Heart right ventricle (tissue), 16 donors: ENCODE measurements around the gene MYH15. TPM values are rescaled to one million over a fixed set of nuclear protein-coding genes. Genes with fewer than 3 reads are reported as not detected.

Experiments
- ATAC-seq, 8 donors: fragments of 200-7000 bp; cut with Tn5 transposase; one replicate each; pipeline ENCODE4 v1.9.1; 2020; ENCODE audit warnings: mild to moderate bottlenecking in 8 of 8, moderate library complexity in 8 of 8, moderate number of reproducible peaks in 1 of 8
- DNase-seq, 2 donors: peaks; one replicate each; pipeline ENCODE4 v3.0.0-alpha.2; 2020
- H3K27ac ChIP-seq, 10 donors: fragments of 200-600 bp; sonication (generic) in 2 of 10; one replicate each; pipeline versions ENCODE4 v1.5.0 to v1.8.0; 2020 to 2022; ENCODE audit warnings: mild to moderate bottlenecking in 3 of 10
- H3K27me3 ChIP-seq, 7 donors: fragments of 200-600 bp; one replicate each; pipeline ENCODE4 v1.8.0; 2021 to 2022; ENCODE audit warnings: mild to moderate bottlenecking in 2 of 7
- H3K36me3 ChIP-seq, 9 donors: fragments of 200-600 bp; sonication (generic) in 1 of 9; one replicate each; pipeline versions ENCODE4 v1.5.0 to v1.8.0; 2020 to 2022; ENCODE audit warnings: mild to moderate bottlenecking in 2 of 9
- H3K4me1 ChIP-seq, 9 donors: fragments of 200-600 bp; sonication (generic) in 1 of 9; one replicate each; pipeline versions ENCODE4 v1.5.0 to v1.8.0; 2020 to 2022; ENCODE audit warnings: mild to moderate bottlenecking in 4 of 9
- H3K4me3 ChIP-seq, 10 donors: fragments of 200-600 bp; sonication (generic) in 2 of 10; one replicate each; pipeline versions ENCODE4 v1.5.0 to v1.8.0; 2020 to 2022; ENCODE audit warnings: mild to moderate bottlenecking in 7 of 10, moderate library complexity in 2 of 10
- H3K9me3 ChIP-seq, 11 donors: fragments of 200-600 bp in 10 of 11; sonication (generic) in 2 of 11; one replicate each; pipeline versions ENCODE4 v1.5.0 to v1.8.0; 2013 to 2022; ENCODE audit warnings: mild to moderate bottlenecking in 2 of 11, control low read depth in 1 of 11, moderate library complexity in 1 of 11
- CTCF ChIP-seq, 9 donors: fragments of 200-600 bp; sonication (generic) in 2 of 9; IDR thresholded peaks; one replicate each; pipeline versions ENCODE4 v1.5.0 to v1.8.0; 2021 to 2022; ENCODE audit warnings: antibody characterized with exemption in 9 of 9, mild to moderate bottlenecking in 5 of 9, moderate library complexity in 1 of 9
- WGBS, 2 donors: extraction: QIAGEN DNeasy Blood & Tissue Kit; methylation state at CpG; one replicate each; pipeline ENCODE4 v1.1.7; 2013; ENCODE audit warnings: inconsistent platforms in 1 of 2; 5-methylcytosine and 5-hydroxymethylcytosine counted together
- intact Hi-C, 10 donors: fragments of 100-400 bp; cut with DNase I; formaldehyde crosslinking; loops; one replicate each; pipeline versions ENCODE4 v1.11.1 to v1.14.2; 2022
- polyA plus RNA-seq, 2 donors: library from polyadenylated mRNA; stranded (reverse); fragments of 200-250 nt; gene quantifications; one replicate each; pipeline ENCODE4 v1.2.3, GENCODE V29; 2013
- total RNA-seq, 10 donors: library from RNA; stranded (reverse); fragmentation: NEBNext Ultra II Directional in 3 of 10; extraction: Animal tissue kit (Norgen Biotek cat#: 25700) in 3 of 10; gene quantifications; one replicate each; pipeline versions ENCODE4 v1.2.1 to v1.2.4, GENCODE V29; 2021 to 2023
- donor health status: Arrhythmogenic right ventricular cardiomyopathy.
- donor health status: ischemic (EF 13 %, LVEDD 7.1; RV severe dilation, severe dysfunction).
- donor health status: healthy with polysubstance abuse.
- donor health status: DM: no; HTN: yes; CAD: no.
- donor health status: DM: no; HTN: no; CAD: no.
- donor health status: ischemic (EF 25% LVEDD 6.9; RV normal size, moderate dysfunction).
- donor health status: ischemic (EF 25% LVEDD 5.7; RV mildly dilated, moderate dysfunction).
- donor health status: healthy.
- donor health status: DM: yes; HTN: yes; CAD: no.
- donor health status: Ischemic cardiomyopathy.
- donor health status: ischemic (EF 35%, LVEDD 5.7; RV mildly dilated, moderate dysfunction).
- donor health status: nonischemic (EF 11% LVEDD 7.7; RV severe dilation, severe dysfunction).
- donor health status: DM: yes; HTN: yes; CAD: no.
- donor health status: PGD.
- donor health status: ischemic (EF 29% LVEDD 5.4; RV normal size, mild dysfunction).
- donor health status: nonischemic (EF 23%, LVEDD 6.1; RV moderate dilation, normal function).

The MYH15 gene
- total and polyA plus RNA-seq, 12 donors = 0.12 to 1.1 (median 0.26) TPM

- DNase-seq (no peak), ATAC-seq (no peak)
- TF ChIP-seq CTCF (IDR thresholded peaks at IDR 0.05) = no peak
- no peak overlapping the region for H3K27ac ChIP-seq
- intact Hi-C loops = loop anchor here in 4 of 10 donors (10.0 kb wide), 3 partner anchors 529 to 549 kb away; no protein-coding TSS in a partner anchor
- H3K27me3 ChIP-seq = no peaks in the 10 kb centered on the region
- peaks cover 0 to 7% (median 0%) of the 10 kb centered on the region in 9 donors for H3K4me1 ChIP-seq
- no peaks in the 10 kb centered on the region for H3K9me3 ChIP-seq
- no peaks in the 10 kb centered on the region for H3K36me3 ChIP-seq
- H3K4me3 ChIP-seq = no peak overlapping the region
Observed at GRCh38 chr3:108473711-108474110, 36.7 kb downstream of the MYH15 start.

GRCh38 chr3:108472001-108472591 is 38.3 kb downstream of the MYH15 start:
- Histone ChIP-seq H3K4me3 (no peak overlapping the region), H3K9me3 (no peaks in the 10 kb centered on the region), H3K27me3 (no peaks in the 10 kb centered on the region), H3K27ac (no peak overlapping the region), H3K36me3 (no peaks in the 10 kb centered on the region), H3K4me1 (peaks cover 0 to 6% (median 0%) of the 10 kb centered on the region in 9 donors)
- DNase-seq (no peak), ATAC-seq (no peak)
- 48% methylated on average over 5 of the region's 5 CpGs for WGBS, 2 donors
- intact Hi-C loops = loop anchor here in 4 of 10 donors (10.0 kb wide), 3 partner anchors 527 to 547 kb away; no protein-coding TSS in a partner anchor
- no peak for TF ChIP-seq CTCF (IDR thresholded peaks at IDR 0.05)

GRCh38 chr3:108471426-108471825 is 39.0 kb downstream of the MYH15 start:
- Histone ChIP-seq H3K27me3 (no peaks in the 10 kb centered on the region), H3K9me3 (no peaks in the 10 kb centered on the region), H3K27ac (no peak overlapping the region), H3K4me3 (no peak overlapping the region), H3K36me3 (no peaks in the 10 kb centered on the region), H3K4me1 (peaks cover 0 to 6% (median 0%) of the 10 kb centered on the region in 9 donors)
- no peak for ATAC-seq
- DNase-seq = no peak
- intact Hi-C loops = loop anchor here in 4 of 10 donors (10.0 kb wide), 3 partner anchors 527 to 547 kb away; no protein-coding TSS in a partner anchor
- no peak for TF ChIP-seq CTCF (IDR thresholded peaks at IDR 0.05)

- no peak for TF ChIP-seq CTCF (IDR thresholded peaks at IDR 0.05)
- Histone ChIP-seq H3K27ac (no peak overlapping the region), H3K36me3 (no peaks in the 10 kb centered on the region), H3K9me3 (no peaks in the 10 kb centered on the region), H3K4me3 (no peak overlapping the region), H3K27me3 (no peaks in the 10 kb centered on the region), H3K4me1 (peaks cover 0 to 6% (median 0%) of the 10 kb centered on the region in 9 donors)
- 84 to 89% methylated on average over 5 of the region's 5 CpGs for WGBS, 2 donors
- intact Hi-C loops = no loop called here
- ATAC-seq (no peak), DNase-seq (no peak)
Observed at GRCh38 chr3:108469126-108469525, 41.3 kb downstream of the MYH15 start.
